HPDE6-E6E7 (cell line): ENCODE measurements around the gene EXOC6.

Source experiments
- DNase-seq: peaks from one replicate; pipeline ENCODE4 v3.0.0; 2011; ENCODE audit warnings: missing footprints; ENCODE audit errors: extremely low spot score

Gene EXOC6

DNA sequence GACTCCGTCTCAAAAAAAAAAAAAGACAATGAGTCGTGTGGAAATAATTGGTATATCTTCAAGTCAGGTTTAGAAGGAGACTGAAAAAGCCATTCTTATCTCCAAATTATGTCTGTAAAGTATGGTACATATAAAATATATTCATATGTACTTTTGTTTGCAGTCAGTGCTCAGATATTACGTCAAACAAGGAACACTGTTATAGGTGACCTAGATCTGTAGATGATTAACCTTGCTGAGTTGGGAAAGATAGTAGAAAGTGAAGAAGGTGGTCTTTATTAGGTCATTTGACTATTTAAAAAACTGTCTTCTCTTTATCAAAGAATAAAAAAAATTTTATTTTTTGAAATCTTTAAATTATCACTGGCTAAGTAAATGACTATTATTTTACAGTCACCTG lies 167.4 kb downstream of the EXOC6 start:
- no peak for DNase-seq

GRCh38 chr10:93023013-93023650 lies 174.8 kb downstream of the EXOC6 start:
- DNase-seq: no peak

- DNase-seq: no peak
These were observed 177.8 kb downstream of the EXOC6 start for GRCh38 chr10:93026072-93026471.

- DNase-seq: no peak
These were observed 179.2 kb downstream of the EXOC6 start for GRCh38 chr10:93027508-93027907.

DNA sequence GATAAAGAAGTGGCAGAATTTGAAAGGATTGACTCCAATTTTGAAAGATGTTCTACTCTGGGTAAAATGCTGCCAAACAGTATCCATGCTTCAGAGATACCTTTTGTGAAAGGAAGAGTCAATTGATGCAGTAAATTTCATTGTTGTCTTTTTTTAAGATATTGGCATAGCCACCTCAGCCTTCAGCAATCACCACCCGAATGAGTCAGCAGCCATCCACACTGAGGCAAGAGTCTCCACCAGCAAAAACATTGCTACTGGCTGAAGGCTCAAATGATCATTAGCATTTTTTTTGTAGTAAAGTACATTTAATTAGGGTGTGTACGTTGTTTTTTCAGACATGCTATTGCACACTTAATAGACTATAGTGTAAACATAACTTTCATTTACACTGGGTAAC lies 180.6 kb downstream of the EXOC6 start:
- peak; percentile 19 for DNase-seq

- DNase-seq: peak; percentile 23
These were observed 182.1 kb downstream of the EXOC6 start for GRCh38 chr10:93030409-93030808.

- DNase-seq: no peak
These were observed 183.9 kb downstream of the EXOC6 start for GRCh38 chr10:93032105-93032808.

DNA sequence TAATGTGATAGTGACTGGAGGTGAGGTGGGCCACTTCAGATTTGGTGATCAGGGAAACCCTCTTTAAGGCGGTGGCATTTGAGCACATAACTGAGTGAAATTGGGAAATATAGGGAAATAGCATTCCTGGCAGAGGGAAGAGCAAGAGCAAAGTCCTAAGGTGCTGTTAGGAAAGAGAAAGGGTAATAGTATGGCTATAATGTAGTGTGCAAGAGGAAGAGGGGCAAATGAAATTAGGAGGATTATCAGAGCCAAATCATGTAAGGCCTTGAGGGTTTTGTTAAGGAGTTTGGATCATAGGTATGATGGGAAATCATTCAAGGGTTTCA lies 184.5 kb downstream of the EXOC6 start:
- no peak for DNase-seq

DNA sequence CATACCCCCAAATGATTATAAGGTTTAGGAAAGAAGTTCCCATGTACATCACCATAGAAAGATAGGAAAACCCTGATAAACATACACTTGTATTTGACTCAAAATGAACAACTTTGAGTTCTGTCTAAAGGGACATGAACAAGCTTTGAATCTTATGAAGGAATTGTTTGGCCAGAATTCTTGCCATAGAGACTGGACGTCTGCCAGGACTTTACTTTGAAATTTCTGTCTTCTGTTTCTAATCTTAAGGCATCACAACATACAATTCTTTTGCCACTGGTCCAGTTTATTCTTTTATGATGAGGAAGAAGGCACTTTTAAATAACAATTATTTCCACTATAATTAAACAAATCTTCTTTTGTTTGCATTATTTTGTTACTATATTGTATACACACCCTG lies 186.1 kb downstream of the EXOC6 start:
- no peak for DNase-seq

DNA sequence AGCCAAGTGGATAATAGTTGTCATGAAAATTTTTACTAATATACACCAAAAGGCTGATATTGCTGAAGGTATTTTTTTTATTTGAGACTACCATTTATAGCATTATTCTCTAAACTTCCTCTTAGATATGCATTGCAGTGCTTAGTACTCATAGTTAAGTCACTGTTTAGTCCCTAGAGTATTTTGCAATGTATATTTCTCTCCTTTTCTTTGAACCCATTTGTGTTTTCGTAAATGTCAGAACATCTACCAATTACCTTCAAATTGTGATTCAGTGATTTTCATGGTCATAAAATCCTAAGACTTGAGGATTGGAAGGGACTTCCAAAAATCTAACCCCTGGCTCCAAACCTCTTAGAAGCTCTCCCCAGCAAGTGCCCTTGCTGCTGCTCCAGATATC lies 190.8 kb downstream of the EXOC6 start:
- no peak for DNase-seq

DNA sequence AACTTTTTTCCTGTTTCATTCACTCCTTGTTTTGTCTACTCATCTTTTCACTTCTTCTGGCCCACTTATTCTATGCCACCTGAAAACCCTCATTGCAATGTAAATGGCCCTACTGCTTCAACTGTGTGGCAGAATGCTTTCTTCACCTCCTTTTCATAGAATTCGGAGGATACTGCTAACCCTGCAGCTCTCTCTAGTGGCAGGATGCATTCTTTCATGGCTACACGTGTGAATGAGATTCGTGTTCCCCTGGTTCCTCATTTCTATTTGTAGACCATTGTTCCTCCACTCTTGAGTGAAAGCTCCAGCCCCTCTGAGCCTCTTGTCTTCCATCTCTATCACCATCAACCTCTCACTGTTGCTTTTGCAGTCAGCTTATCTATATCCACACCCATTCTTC lies 191.4 kb downstream of the EXOC6 start:
- no peak for DNase-seq

GRCh38 chr10:93054486-93054885 lies 206.2 kb downstream of the EXOC6 start:
- no peak for DNase-seq

GRCh38 chr10:93058139-93058538 lies 209.8 kb downstream of the EXOC6 start:
- DNase-seq: no peak

GRCh38 chr10:93059975-93060886 lies 211.9 kb downstream of the EXOC6 start, which contains the start of gene CYP26C1:
Gene CYP26C1, plus strand, starts transcription at chr10:93060798. Its CDS starts 466 bp downstream, at chr10:93061264.
- no peak for DNase-seq

- DNase-seq: no peak
These were observed 212.7 kb downstream of the EXOC6 start for GRCh38 chr10:93060887-93061593.

DNA sequence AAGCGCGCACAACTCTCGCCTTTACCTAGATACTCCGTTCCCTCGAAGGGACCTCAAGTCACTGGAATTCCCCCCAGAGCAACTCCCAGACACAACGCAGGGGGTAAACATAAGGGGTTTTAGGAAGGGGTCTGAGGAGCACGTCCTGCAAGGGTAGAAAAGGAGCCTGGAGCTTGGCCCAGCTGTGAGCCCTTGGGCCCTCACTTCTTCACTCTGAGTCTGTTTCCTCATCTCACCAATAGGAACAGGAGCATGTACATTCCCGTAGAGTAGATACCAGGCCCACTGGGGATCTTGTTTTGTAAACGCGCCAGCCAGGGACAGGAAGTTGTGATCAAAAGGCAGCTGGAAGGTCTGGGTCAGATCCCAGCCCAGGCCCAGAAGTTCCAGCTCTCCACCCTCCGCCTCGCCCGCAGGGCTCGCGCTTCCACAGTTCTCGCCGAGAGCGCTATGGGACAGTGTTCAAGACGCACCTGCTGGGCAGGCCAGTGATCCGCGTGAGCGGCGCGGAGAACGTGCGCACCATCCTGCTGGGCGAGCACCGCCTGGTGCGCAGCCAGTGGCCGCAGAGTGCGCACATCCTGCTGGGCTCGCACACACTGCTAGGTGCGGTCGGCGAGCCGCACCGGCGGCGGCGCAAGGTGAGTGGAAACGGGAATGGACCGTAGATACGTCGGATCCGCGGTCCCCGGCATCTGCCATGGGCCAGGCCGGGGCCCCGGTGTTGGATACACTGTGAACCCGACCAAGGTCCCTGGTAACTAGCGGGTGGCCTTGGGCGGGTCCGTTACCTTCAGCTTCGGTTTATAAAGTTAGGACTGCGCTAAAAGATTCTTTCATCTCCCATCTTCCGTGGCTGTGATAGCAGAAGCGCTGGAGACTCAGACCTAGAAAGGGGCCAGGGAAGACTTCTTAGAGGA lies 213.5 kb downstream of the EXOC6 start:
- no peak for DNase-seq

- DNase-seq: no peak
These were observed 214.3 kb downstream of the EXOC6 start for GRCh38 chr10:93062514-93063143.

- no peak for DNase-seq
These were observed 215.0 kb downstream of the EXOC6 start for GRCh38 chr10:93063144-93063976.

GRCh38 chr10:93063977-93064660 lies 215.8 kb downstream of the EXOC6 start:
- no peak for DNase-seq
